GM19023 (cell line): ENCODE measurements around the gene EME1.
"Not testable (repeated sequence)": the region's sequence is repeated elsewhere in the genome, so short reads cannot be mapped to it uniquely, and the experiment has no call there.

Experiments
- ATAC-seq: cut with Tn5 transposase; IDR thresholded peaks from one replicate; pipeline ENCODE4 v1.9.1; 2021; ENCODE audit warnings: mild to moderate bottlenecking, moderate library complexity; ENCODE audit not compliant: unreplicated experiment

The EME1 gene

GRCh38 chr17:50424996-50425681 is 52.1 kb downstream of the EME1 start:
- ATAC-seq = no peak

GRCh38 chr17:50425682-50426471 is 52.8 kb downstream of the EME1 start, which contains the start of gene ACSF2:
Gene ACSF2, plus strand, starts transcription at chr17:50426218. Its CDS starts 44 bp downstream, at chr17:50426262.
- peak; percentile 64 for ATAC-seq

- no peak for ATAC-seq
These were observed 53.4 kb downstream of the EME1 start for GRCh38 chr17:50426472-50426782.

GRCh38 chr17:50426814-50427787 is 54.1 kb downstream of the EME1 start:
- no peak for ATAC-seq

GRCh38 chr17:50428126-50428525 is 55.1 kb downstream of the EME1 start:
- ATAC-seq = not testable (repeated sequence)

GRCh38 chr17:50428831-50429424 is 55.9 kb downstream of the EME1 start:
- ATAC-seq = no peak

- ATAC-seq = no peak
These were observed 56.8 kb downstream of the EME1 start for GRCh38 chr17:50429793-50430192.
